Astrocyte of the cerebellum (primary cell): Measurements from ENCODE around the gene TBCK.

ENCODE experiments used
- DNase-seq: peaks from one replicate; pipeline ENCODE4 v3.0.0-alpha.2; 2011; ENCODE audit warnings: low read depth
- H3K4me3 ChIP-seq: 2 replicates; pipeline ENCODE4 v1.5.1; 2011; ENCODE audit warnings: mild to moderate bottlenecking, low read depth, low read length, moderate library complexity
- in situ Hi-C: cut with HindIII; loops from 2 replicates; pipeline ENCODE4 v1.10.0; 2017; ENCODE audit warnings: low sequenced_read_pairs
- TF ChIP-seq, protein P1 (sequence below): IDR thresholded peaks from 2 replicates; pipeline ENCODE4 v1.5.1; 2012; ENCODE audit warnings: low read length, low read depth, moderate library complexity, mild to moderate bottlenecking; ENCODE audit errors: missing control alignments

TBCK gene

DNA sequence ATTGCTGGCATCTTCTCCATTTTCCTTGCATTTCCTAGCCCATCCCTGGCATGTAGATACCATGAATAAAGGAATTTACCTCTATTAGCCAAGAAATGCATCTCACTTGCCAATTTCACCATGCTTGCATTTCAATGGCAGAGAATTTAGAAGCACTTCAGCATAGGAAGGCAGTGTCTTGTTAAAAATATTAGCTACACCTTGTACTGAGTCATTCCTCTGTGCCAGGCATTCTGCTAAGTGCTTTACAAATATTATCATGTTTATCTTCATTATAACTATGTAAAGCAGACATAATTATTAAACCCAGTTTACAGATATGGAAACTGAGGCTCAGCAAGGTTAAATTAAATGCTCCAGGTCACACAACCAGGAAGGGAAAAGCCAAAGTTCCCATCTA is 282.5 kb downstream of the TBCK start:
- TF ChIP-seq, protein P1, sequence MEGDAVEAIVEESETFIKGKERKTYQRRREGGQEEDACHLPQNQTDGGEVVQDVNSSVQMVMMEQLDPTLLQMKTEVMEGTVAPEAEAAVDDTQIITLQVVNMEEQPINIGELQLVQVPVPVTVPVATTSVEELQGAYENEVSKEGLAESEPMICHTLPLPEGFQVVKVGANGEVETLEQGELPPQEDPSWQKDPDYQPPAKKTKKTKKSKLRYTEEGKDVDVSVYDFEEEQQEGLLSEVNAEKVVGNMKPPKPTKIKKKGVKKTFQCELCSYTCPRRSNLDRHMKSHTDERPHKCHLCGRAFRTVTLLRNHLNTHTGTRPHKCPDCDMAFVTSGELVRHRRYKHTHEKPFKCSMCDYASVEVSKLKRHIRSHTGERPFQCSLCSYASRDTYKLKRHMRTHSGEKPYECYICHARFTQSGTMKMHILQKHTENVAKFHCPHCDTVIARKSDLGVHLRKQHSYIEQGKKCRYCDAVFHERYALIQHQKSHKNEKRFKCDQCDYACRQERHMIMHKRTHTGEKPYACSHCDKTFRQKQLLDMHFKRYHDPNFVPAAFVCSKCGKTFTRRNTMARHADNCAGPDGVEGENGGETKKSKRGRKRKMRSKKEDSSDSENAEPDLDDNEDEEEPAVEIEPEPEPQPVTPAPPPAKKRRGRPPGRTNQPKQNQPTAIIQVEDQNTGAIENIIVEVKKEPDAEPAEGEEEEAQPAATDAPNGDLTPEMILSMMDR: no peak
- no peak overlapping the region for H3K4me3 ChIP-seq
- DNase-seq: no peak
- in situ Hi-C loops: no loop called here

DNA sequence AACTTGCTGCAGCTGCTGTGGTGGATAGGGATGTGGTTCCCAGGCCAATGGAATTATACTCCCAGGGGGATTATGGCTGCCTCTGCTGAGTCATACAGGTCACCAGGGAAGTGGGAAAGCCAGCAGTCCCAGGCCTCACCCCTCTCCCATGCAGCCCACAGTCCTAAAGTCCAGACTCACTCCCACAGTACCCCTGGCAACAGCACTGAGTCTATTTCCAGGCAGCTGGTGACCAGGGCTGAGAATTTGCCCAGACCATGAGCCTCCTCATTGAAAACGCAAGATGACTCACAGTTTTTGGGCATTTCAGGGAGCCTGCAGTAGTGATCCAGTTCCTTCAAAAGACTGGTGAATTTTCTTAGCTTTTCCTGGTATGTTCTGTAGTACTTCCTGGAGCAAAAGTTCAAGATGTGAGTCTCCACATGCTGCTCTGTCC is 283.1 kb downstream of the TBCK start:
- in situ Hi-C loops: no loop called here
- no peak for DNase-seq
- TF ChIP-seq, protein P1: no peak
- H3K4me3 ChIP-seq: no peak overlapping the region

DNA sequence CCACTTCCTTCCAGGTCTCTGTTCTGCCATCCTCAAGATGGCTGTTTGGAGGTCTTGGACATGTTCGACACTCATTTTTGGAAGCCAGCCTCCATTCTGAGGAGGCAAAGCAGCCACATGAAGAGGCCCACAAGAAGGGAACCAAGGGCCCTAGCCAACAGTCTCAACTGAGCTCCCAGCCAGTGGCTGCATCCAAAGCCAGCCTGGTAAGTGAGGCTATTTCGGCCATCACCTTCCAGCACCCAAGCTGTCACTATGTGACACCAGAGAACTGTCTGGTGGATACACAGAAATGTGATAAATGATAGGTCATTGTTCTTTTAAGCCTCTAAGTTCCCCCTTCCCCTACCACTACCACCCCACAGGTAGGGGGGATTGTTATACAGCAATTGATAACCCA is 293.6 kb downstream of the TBCK start:
- TF ChIP-seq, protein P1: no peak
- no peak overlapping the region for H3K4me3 ChIP-seq
- no peak for DNase-seq
- in situ Hi-C loops: no loop called here

DNA sequence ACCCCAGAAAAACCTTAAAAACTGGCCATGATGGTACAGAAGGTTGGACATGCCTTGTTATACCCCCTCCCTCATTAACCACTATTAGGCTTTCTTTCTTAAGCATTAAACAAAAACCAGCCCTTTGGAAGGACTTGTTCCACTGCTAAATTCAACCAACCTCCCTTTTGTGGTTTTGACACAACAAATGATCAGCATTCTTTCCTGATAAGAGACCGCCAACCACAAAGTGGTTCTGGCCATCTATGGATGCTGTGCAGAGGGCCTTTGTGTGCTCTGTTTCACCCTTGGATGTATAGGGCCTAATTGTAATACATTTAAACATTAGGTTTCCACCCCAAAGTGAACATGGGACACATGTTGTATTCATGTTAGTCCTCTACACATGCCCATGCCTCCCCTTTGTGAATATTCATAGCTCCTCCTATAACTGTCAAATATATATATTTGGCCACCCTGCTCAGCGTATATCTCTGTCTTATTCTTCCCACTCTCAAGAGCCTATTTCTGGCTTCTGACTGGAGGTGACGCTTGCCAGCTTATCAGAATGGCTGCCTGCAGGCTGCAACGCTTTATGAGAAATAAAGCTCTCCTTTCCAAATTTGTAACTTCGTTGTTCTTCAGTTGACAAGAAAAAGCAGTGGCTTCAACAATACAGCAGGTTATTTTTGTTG is 294.1 kb downstream of the TBCK start:
- DNase-seq: no peak
- in situ Hi-C loops: no loop called here
- TF ChIP-seq, protein P1: no peak
- H3K4me3 ChIP-seq: no peak overlapping the region

DNA sequence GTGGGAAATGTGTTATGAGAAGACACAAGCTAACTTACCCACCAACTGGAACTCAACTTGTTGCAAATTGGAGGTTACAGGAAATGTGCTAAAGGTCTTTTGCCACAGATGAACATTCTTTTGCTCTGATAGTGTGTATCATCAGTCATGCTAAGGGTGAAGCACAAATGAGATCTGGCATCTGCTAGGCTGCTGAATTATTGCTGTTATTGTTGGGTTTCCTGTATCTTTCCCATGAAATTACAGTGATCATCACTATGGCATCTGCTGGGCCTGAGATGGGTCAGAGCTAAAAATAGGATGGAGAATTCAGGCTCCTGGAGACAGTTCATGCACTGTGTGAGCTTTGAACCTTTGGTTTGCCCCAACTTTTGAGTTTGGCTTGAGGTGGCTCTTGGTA is 296.2 kb downstream of the TBCK start:
- in situ Hi-C loops: loop anchor here (5.0 kb wide), 1 partner anchor 73 kb away; no protein-coding TSS in a partner anchor
- TF ChIP-seq, protein P1: no peak
- H3K4me3 ChIP-seq: no peak overlapping the region
- DNase-seq: no peak

DNA sequence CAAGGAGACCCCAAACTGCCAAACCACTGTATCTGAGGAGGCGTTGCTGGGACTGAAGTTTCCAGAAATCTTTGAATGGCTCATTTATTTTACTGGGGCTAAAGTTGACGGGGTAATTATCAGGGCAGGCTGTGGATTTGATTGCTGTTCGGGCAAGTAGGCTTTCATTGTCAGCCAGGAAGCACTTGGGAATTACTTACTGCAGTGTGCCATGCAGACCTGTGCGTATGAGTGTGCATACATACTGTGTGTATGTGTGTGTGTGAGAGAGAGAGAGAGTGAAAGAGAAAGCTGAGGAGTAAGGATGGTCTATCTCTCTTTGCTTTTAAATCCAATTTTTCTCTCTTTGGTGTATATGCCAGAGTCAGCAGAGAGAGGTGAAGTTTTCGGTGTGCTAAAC is 298.0 kb downstream of the TBCK start:
- in situ Hi-C loops: loop anchor here (5.0 kb wide), 1 partner anchor 74 kb away; no protein-coding TSS in a partner anchor
- H3K4me3 ChIP-seq: no peak overlapping the region
- TF ChIP-seq, protein P1: no peak
- no peak for DNase-seq
